Thyroid gland (tissue), 4 donors: Measurements from ENCODE around the gene CHMP1A.

Source experiments
- POLR2A ChIP-seq, 2 donors: fragments of 450-650 bp; IDR thresholded peaks; one replicate each; pipeline ENCODE4 v1.6.1; 2017; ENCODE audit warnings: antibody characterized with exemption in 2 of 2, mild to moderate bottlenecking in 2 of 2, moderate library complexity in 1 of 2
- TF ChIP-seq, protein P1 (sequence below), 6 experiments: fragments of 200-600 bp in 3 of 6; fragments of 450-650 bp in 3 of 6; sonication (generic) in 3 of 6; IDR thresholded peaks; one replicate each; pipeline ENCODE4 v1.5.1; 2016 to 2019; ENCODE audit warnings: antibody characterized with exemption in 6 of 6, mild to moderate bottlenecking in 2 of 6, inconsistent platforms in 1 of 6, moderate library complexity in 1 of 6

DNA sequence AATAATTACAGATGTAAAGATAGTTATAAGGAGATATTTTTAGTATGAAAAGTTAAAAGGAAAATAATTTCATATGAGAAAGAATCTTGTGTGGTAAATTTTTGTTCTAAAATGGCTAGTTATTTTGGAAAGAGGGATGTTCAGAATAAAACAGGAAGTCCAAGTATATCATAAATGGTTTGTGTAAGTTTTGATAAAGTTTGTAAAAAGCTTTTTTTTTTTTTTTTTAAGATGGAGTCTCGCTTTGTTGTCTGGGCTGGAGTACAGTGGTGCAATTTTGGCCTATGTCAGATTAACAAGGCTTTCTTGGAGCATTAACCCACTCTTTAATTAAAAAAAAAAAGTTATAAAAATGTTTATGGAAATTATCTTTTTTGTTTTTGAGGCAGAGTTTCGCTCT is 20.8 kb upstream of the CHMP1A start:
- TF ChIP-seq, protein P1, sequence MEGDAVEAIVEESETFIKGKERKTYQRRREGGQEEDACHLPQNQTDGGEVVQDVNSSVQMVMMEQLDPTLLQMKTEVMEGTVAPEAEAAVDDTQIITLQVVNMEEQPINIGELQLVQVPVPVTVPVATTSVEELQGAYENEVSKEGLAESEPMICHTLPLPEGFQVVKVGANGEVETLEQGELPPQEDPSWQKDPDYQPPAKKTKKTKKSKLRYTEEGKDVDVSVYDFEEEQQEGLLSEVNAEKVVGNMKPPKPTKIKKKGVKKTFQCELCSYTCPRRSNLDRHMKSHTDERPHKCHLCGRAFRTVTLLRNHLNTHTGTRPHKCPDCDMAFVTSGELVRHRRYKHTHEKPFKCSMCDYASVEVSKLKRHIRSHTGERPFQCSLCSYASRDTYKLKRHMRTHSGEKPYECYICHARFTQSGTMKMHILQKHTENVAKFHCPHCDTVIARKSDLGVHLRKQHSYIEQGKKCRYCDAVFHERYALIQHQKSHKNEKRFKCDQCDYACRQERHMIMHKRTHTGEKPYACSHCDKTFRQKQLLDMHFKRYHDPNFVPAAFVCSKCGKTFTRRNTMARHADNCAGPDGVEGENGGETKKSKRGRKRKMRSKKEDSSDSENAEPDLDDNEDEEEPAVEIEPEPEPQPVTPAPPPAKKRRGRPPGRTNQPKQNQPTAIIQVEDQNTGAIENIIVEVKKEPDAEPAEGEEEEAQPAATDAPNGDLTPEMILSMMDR (IDR thresholded peaks at IDR 0.05) = no peak
- no peak for TF ChIP-seq POLR2A (IDR thresholded peaks at IDR 0.05)
